GM18499 (cell line): ENCODE data around the gene CYGB.

ENCODE experiments used
- ATAC-seq: cut with Tn5 transposase; IDR thresholded peaks from one replicate; pipeline ENCODE4 v1.9.1; 2021; ENCODE audit warnings: moderate number of reproducible peaks; ENCODE audit not compliant: insufficient read depth, unreplicated experiment

Gene CYGB

GRCh38 chr17:76537578-76538280 lies at the start of gene CYGB:
CYGB (minus strand) TSS chr17:76537709; CDS start chr17:76537542, 167 bp downstream.
- no peak for ATAC-seq

- no peak for ATAC-seq
These were observed 49.4 kb upstream of the CYGB start for GRCh38 chr17:76586741-76587487.

GRCh38 chr17:76585649-76586593 lies 48.4 kb upstream of the CYGB start, which contains the start of gene ST6GALNAC2:
ST6GALNAC2 (minus strand) TSS chr17:76585860; CDS start chr17:76585808, 52 bp downstream.
- no peak for ATAC-seq

GRCh38 chr17:76585033-76585648 lies 47.6 kb upstream of the CYGB start:
- no peak for ATAC-seq

GRCh38 chr17:76584427-76585032 lies 47.0 kb upstream of the CYGB start:
- ATAC-seq: no peak

GRCh38 chr17:76582660-76583059 lies 45.2 kb upstream of the CYGB start:
- ATAC-seq: no peak

GRCh38 chr17:76581515-76581914 lies 44.0 kb upstream of the CYGB start:
- ATAC-seq: no peak

GRCh38 chr17:76579281-76579680 lies 41.8 kb upstream of the CYGB start:
- no peak for ATAC-seq

- no peak for ATAC-seq
These were observed 40.9 kb upstream of the CYGB start for GRCh38 chr17:76578376-76578775.

GRCh38 chr17:76577876-76578275 lies 40.4 kb upstream of the CYGB start:
- ATAC-seq: no peak

GRCh38 chr17:76576189-76576588 lies 38.7 kb upstream of the CYGB start:
- no peak for ATAC-seq

- ATAC-seq: no peak
These were observed 38.1 kb upstream of the CYGB start for GRCh38 chr17:76575570-76575969.

- no peak for ATAC-seq
These were observed 36.7 kb upstream of the CYGB start for GRCh38 chr17:76574166-76574565.

GRCh38 chr17:76573096-76573495 lies 35.6 kb upstream of the CYGB start:
- no peak for ATAC-seq

GRCh38 chr17:76572201-76572910 lies 34.8 kb upstream of the CYGB start:
- no peak for ATAC-seq

GRCh38 chr17:76570877-76571471 lies 33.5 kb upstream of the CYGB start:
- no peak for ATAC-seq

- no peak for ATAC-seq
These were observed 32.9 kb upstream of the CYGB start for GRCh38 chr17:76570457-76570856.

- no peak for ATAC-seq
These were observed 32.2 kb upstream of the CYGB start for GRCh38 chr17:76569607-76570279.
